ENCODE data around the gene F11R.
"Not testable (repeated sequence)": the region's sequence is repeated elsewhere in the genome, so short reads cannot be mapped to it uniquely, and the experiment has no call there.

F11R gene

GRCh38 chr1:160950657-160951056 lies 70.3 kb downstream of the F11R start:
- TF ChIP-seq L3MBTL2 (conservative IDR thresholded peaks at IDR 0.05) (no peak), HDGF (IDR thresholded peaks at IDR 0.05; ENCODE audit: borderline replicate concordance) (no peak), BHLHE40 (IDR thresholded peaks at IDR 0.05; ENCODE audit: borderline replicate concordance) (no peak), LEF1 (IDR thresholded peaks at IDR 0.05; ENCODE audit: borderline replicate concordance) (no peak), ARNT (IDR thresholded peaks at IDR 0.05) (no peak), PKNOX1 (IDR thresholded peaks at IDR 0.05) (no peak), SP1 (IDR thresholded peaks at IDR 0.05) (no peak), FOXK2 (IDR thresholded peaks at IDR 0.05) (no peak), ELF4 (IDR thresholded peaks at IDR 0.05) (no peak), FOXM1 (IDR thresholded peaks at IDR 0.05; ENCODE audit: borderline replicate concordance) (no peak), TARDBP (IDR thresholded peaks at IDR 0.05) (no peak), NFRKB (IDR thresholded peaks at IDR 0.05) (no peak), CTBP1 (IDR thresholded peaks at IDR 0.05; ENCODE audit: borderline replicate concordance) (no peak)
- POLR2A ChIA-PET: no interaction called here
- CTCF ChIA-PET: interaction anchor here (1.5 to 2.2 kb wide), 2 partner anchors 39 to 115 kb away, joined by 8 to 16 read pairs; no protein-coding TSS in a partner anchor
- no peak for DNase-seq (ENCODE audit: extremely low spot score)

- ChIA-PET CTCF (no interaction called here), POLR2A (no interaction called here)
- TF ChIP-seq HDGF (IDR thresholded peaks at IDR 0.05; ENCODE audit: borderline replicate concordance): no peak
- TF ChIP-seq ELF4 (IDR thresholded peaks at IDR 0.05): no peak
- no peak for TF ChIP-seq BHLHE40 (IDR thresholded peaks at IDR 0.05; ENCODE audit: borderline replicate concordance)
- TF ChIP-seq FOXK2 (IDR thresholded peaks at IDR 0.05): no peak
- no peak for TF ChIP-seq L3MBTL2 (conservative IDR thresholded peaks at IDR 0.05)
- TF ChIP-seq CTBP1 (IDR thresholded peaks at IDR 0.05; ENCODE audit: borderline replicate concordance): no peak
- no peak for TF ChIP-seq TARDBP (IDR thresholded peaks at IDR 0.05)
- no peak for TF ChIP-seq FOXA1 (IDR thresholded peaks at IDR 0.05)
- no peak for TF ChIP-seq LEF1 (IDR thresholded peaks at IDR 0.05; ENCODE audit: borderline replicate concordance)
- TF ChIP-seq SP1 (IDR thresholded peaks at IDR 0.05): no peak
- no peak for TF ChIP-seq ARNT (IDR thresholded peaks at IDR 0.05)
- no peak for TF ChIP-seq NFRKB (IDR thresholded peaks at IDR 0.05)
- no peak for TF ChIP-seq SUZ12 (IDR thresholded peaks at IDR 0.05)
- no peak for TF ChIP-seq FOXM1 (IDR thresholded peaks at IDR 0.05; ENCODE audit: borderline replicate concordance)
- no peak for TF ChIP-seq PKNOX1 (IDR thresholded peaks at IDR 0.05)
- no peak for TF ChIP-seq ZNF384 (IDR thresholded peaks at IDR 0.05)
- DNase-seq (ENCODE audit: extremely low spot score): no peak
Measured at GRCh38 chr1:160949881-160950280, 71.1 kb downstream of the F11R start.

GRCh38 chr1:160949216-160949880 lies 71.6 kb downstream of the F11R start:
- DNase-seq (ENCODE audit: extremely low spot score); CTCF ChIA-PET; POLR2A ChIA-PET: not testable (repeated sequence)

- POLR2A ChIA-PET; DNase-seq (ENCODE audit: extremely low spot score); CTCF ChIA-PET: not testable (repeated sequence)
Measured at GRCh38 chr1:160947174-160947759, 73.7 kb downstream of the F11R start.

- DNase-seq (ENCODE audit: extremely low spot score); POLR2A ChIA-PET; CTCF ChIA-PET: not testable (repeated sequence)
Measured at GRCh38 chr1:160945881-160946280, 75.1 kb downstream of the F11R start.

Data from HEK293T (cell line).